Measurements from ENCODE around the gene CHD9NB. TPM values are rescaled to one million over a fixed set of nuclear protein-coding genes. Genes with fewer than 3 reads are reported as not detected.
A peak's percentile ranks its signal among the peaks of the same experiment; 100 is the strongest.

Gene CHD9NB
- total and polyA plus RNA-seq, 2 of the 4 experiments (the other 2 are of a cell fraction), result 0.94 to 1.1 TPM

GRCh38 chr16:53056392-53056881 is 3.7 kb upstream of the CHD9NB start:
- Histone ChIP-seq H2AK9ac (replicated peaks; ENCODE audit: low read depth, low read length, poor library complexity) (peak overlapping the region; percentile 97), H2BK120ac (ENCODE audit: low read depth, low read length) (peak overlapping the region; percentile 84), H3K23ac (ENCODE audit: low read depth, low read length) (peak overlapping the region; percentile 92; the same call in 1 of the 2 replicates), H2AK5ac (ENCODE audit: low read depth, low read length) (peak overlapping the region; percentile 68; the same call in 1 of the 2 replicates), H3K4me2 (ENCODE audit: low read depth, low read length) (peak overlapping the region; percentile 97), H3K4me3 (ENCODE audit: insufficient read depth, low read depth, low read length) (no peak overlapping the region), H2AFZ (replicated peaks; ENCODE audit: low read length, poor library complexity) (no peak overlapping the region), H2BK20ac (ENCODE audit: low read depth, low read length) (0 out of 2 replicates have a peak overlapping the region, but pooled peaks have one; percentile 8), H3K18ac (ENCODE audit: low read depth, low read length) (peak overlapping the region; percentile 96; the same call in 1 of the 2 replicates), H3K4me1 (ENCODE audit: control insufficient read depth, insufficient read depth, low read length) (peaks cover 20% of the 10 kb centered on the region), H4K8ac (ENCODE audit: low read depth in 2 of 2, low read length in 2 of 2) (peak overlapping the region; percentile 32 to 93; a peak in 2 of 4 replicates), H3K9me1 (ENCODE audit: insufficient read depth, low read length) (peaks cover 14% of the 10 kb centered on the region), H2BK15ac (ENCODE audit: low read depth, low read length) (no peak overlapping the region), H3K79me1 (ENCODE audit: low read depth in 1 of 2, low read length in 2 of 2) (peaks cover 16 to 69% of the 10 kb centered on the region in 2 experiments), H3K36me3 (ENCODE audit: control insufficient read depth, insufficient read depth, low read length) (no peaks in the 10 kb centered on the region), H3K56ac (ENCODE audit: extremely low read depth, insufficient read depth, low read length) (peak overlapping the region; percentile 84; the same call in 1 of the 2 replicates), H3K4ac (ENCODE audit: low read depth, low read length) (peak overlapping the region; percentile 93), H3K14ac (replicated peaks; ENCODE audit: low read depth, low read length) (peak overlapping the region; percentile 51), H2BK5ac (ENCODE audit: low read depth, low read length, poor library complexity, severe bottlenecking) (peak overlapping the region; percentile 88), H3K27me3 (ENCODE audit: control insufficient read depth, insufficient read depth, low read length) (no peaks in the 10 kb centered on the region), H3K9me3 (ENCODE audit: control insufficient read depth, insufficient read depth, low read length) (no peaks in the 10 kb centered on the region), H4K5ac (ENCODE audit: low read depth, low read length) (peak overlapping the region; percentile 98), H4K20me1 (ENCODE audit: insufficient read depth, low read length) (0 out of 2 replicates have a peak, but pooled peaks cover under 1% of the 10 kb centered on the region), H3K9ac (ENCODE audit: low read depth, low read length) (peak overlapping the region; percentile 84; the same call in 1 of the 2 replicates), H4K91ac (ENCODE audit: insufficient read depth, low read depth, low read length) (peak overlapping the region; percentile 59), H3K27ac (ENCODE audit: insufficient read depth, low read length) (peak overlapping the region; percentile 91; the same call in 1 of the 2 replicates)
- DNase-seq, result peak; percentile 66
- intact Hi-C loops (cut with micrococcal nuclease), result no loop called here
- CTCF ChIA-PET, result interaction anchor here (0.7 to 3.0 kb wide), 5 partner anchors 43 to 163 kb away, joined by 3 to 17 read pairs (median 13); no protein-coding TSS in a partner anchor
- ATAC-seq (ENCODE audit: low read depth), result no peak
- no CpG with 5 or more reads among the region's 8 CpGs for WGBS, 2 experiments (ENCODE audit: extremely low coverage in 2 of 2, insufficient read length in 1 of 2)
- BruUV-seq (replicated peaks), result no TSS peak
- in situ Hi-C loops (cut with MboI; ENCODE audit: low sequenced_read_pairs), result loop anchor here (10.0 to 25.0 kb wide), 4 partner anchors 98 to 1169 kb away; partner anchors contain the start of gene RBL2
- dilution Hi-C loops (cut with HindIII; ENCODE audit: low sequenced_read_pairs, unreplicated experiment), result no loop called here
- POLR2A ChIA-PET (ENCODE audit: unreplicated experiment), result no interaction called here
- TF ChIP-seq MXI1 (IDR thresholded peaks at IDR 0.05; ENCODE audit: borderline replicate concordance, low read depth, low read length), result no peak
- no peak for TF ChIP-seq SMC3 (IDR thresholded peaks at IDR 0.05; ENCODE audit: low read depth, low read length)
- TF ChIP-seq CEBPB (IDR thresholded peaks at IDR 0.05; ENCODE audit: low read depth, low read length), result no peak
- TF ChIP-seq MAZ (IDR thresholded peaks at IDR 0.05; ENCODE audit: borderline replicate concordance, low read depth, low read length), result no peak
- TF ChIP-seq RFX5 (IDR thresholded peaks at IDR 0.05; ENCODE audit: low read depth, low read length), result no peak
- TF ChIP-seq BHLHE40 (IDR thresholded peaks at IDR 0.05; ENCODE audit: low read depth, low read length), result no peak
- TF ChIP-seq USF2 (IDR thresholded peaks at IDR 0.05; ENCODE audit: low read depth, low read length), result no peak

All from IMR-90 (cell line).